Peyer's patch (tissue), 4 donors: ENCODE data around the gene FILIP1L. TPM values are rescaled to one million over a fixed set of nuclear protein-coding genes. Genes with fewer than 3 reads are reported as not detected.

ENCODE experiments used
- DNase-seq, 3 donors: peaks; one replicate each; pipeline ENCODE4 v3.0.0-alpha.2; 2017 to 2019
- H3K27ac ChIP-seq, 4 donors: fragments of 200-600 bp; sonication (generic); one replicate each; pipeline ENCODE4 v1.5.1; 2016 to 2019
- H3K27me3 ChIP-seq, 2 donors: fragments of 200-600 bp; sonication (generic); one replicate each; pipeline ENCODE4 v1.5.1; 2019
- H3K36me3 ChIP-seq, 3 donors: fragments of 200-600 bp; sonication (generic); one replicate each; pipeline ENCODE4 v1.5.1; 2016 to 2019
- H3K4me1 ChIP-seq, 4 donors: fragments of 200-600 bp; sonication (generic); one replicate each; pipeline ENCODE4 v1.5.1; 2016 to 2019
- H3K4me3 ChIP-seq, 4 donors: fragments of 200-600 bp; sonication (generic); 1 replicate in 3 of 4; 2 replicates in 1 of 4; pipeline ENCODE4 v1.5.1; 2016 to 2019; ENCODE audit warnings: mild to moderate bottlenecking in 1 of 4
- H3K9me3 ChIP-seq, 4 donors: fragments of 200-600 bp; sonication (generic); one replicate each; pipeline ENCODE4 v1.5.1; 2016 to 2019; ENCODE audit warnings: mild to moderate bottlenecking in 1 of 4
- CTCF ChIP-seq, 6 experiments: fragments of 450-650 bp in 4 of 6; fragments of 200-600 bp in 2 of 6; sonication (generic) in 1 of 6; IDR thresholded peaks; one replicate each; pipeline ENCODE4 v1.5.1; 2017 to 2019; ENCODE audit warnings: antibody characterized with exemption in 6 of 6, mild to moderate bottlenecking in 3 of 6, moderate library complexity in 1 of 6
- POLR2A ChIP-seq, 2 donors: fragments of 450-650 bp; IDR thresholded peaks; one replicate each; pipeline ENCODE4 v1.5.1; 2017; ENCODE audit warnings: antibody characterized with exemption in 2 of 2, mild to moderate bottlenecking in 2 of 2, moderate library complexity in 2 of 2
- total RNA-seq, 4 donors: library from RNA; depleted of rRNA; stranded (reverse); fragments of >200 nt; gene quantifications; one replicate each; pipeline ENCODE4 v1.1.0, GENCODE V29; 2016

FILIP1L gene
- total RNA-seq, 4 donors from 2014 or later = 5.3 to 69.3 (median 13.1) TPM

DNA sequence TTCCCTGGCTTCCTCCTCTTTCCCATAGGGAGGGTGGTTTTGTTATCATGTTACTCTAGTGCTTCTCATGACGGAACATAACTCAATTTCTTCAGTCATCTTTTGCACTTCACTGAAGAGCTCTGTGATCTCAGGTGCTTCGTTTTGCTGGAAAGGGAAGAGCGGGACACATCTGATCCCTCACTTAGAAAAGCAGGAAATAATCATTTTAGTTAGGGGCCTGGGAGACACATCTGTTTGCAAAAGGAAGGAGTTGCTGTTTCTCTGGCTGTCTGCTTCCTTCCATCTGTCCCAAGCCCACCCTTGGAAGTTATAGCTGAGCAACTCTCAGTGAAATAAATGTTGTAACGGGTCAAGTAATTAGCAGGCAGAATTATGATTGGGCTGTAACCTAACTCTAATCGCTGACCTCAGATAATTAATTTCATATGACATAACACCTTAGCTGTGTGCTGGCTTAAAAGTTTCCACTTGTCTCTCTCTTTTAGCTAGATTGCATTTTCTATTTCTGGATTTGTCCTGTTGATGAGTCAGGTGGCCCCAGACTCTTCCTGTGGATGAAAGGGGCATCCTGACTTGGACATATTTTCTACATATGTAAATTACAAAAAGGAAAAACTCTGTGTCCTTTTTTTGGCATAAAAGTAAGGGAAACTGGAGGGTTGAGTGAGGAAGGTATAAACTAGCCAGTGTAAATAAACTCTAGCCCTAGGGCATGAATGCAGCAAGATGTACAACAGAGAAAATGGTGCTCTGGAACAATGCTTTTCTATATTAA is 11.0 kb upstream of the FILIP1L start:
- H3K36me3 ChIP-seq = no peaks in the 10 kb centered on the region
- no peak overlapping the region for H3K4me3 ChIP-seq
- no peaks in the 10 kb centered on the region for H3K4me1 ChIP-seq
- H3K27me3 ChIP-seq = no peaks in the 10 kb centered on the region
- H3K9me3 ChIP-seq = no peaks in the 10 kb centered on the region
- TF ChIP-seq POLR2A (IDR thresholded peaks at IDR 0.05) (no peak), CTCF (IDR thresholded peaks at IDR 0.05) (no peak)
- no peak for DNase-seq
- no peak overlapping the region for H3K27ac ChIP-seq

GRCh38 chr3:100124201-100124761 is 10.0 kb upstream of the FILIP1L start:
- no peak overlapping the region for H3K4me3 ChIP-seq
- DNase-seq = no peak
- no peak overlapping the region for H3K27ac ChIP-seq
- H3K27me3 ChIP-seq = no peaks in the 10 kb centered on the region
- TF ChIP-seq CTCF (IDR thresholded peaks at IDR 0.05) (no peak), POLR2A (IDR thresholded peaks at IDR 0.05) (no peak)
- H3K9me3 ChIP-seq = no peaks in the 10 kb centered on the region
- no peaks in the 10 kb centered on the region for H3K4me1 ChIP-seq
- H3K36me3 ChIP-seq = no peaks in the 10 kb centered on the region

DNA sequence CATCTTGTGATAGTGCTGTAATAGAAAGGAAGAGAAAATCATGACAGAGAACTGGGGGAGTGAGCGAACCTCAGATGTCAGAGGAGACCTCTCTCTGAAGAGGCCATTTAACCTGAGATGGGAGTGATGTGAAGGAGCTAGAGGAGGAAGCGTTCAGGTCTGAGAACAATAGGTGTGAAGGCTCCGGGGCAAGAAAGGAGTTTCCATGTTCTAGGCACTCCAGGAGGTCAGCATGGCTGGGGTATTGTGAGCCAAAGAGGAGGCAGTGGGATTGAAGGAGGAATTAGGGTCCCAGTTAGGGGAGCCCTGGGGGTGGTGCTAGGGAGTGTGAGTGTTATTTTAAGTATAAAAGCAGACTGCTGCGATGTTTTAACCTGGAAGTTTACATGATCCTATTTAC is 8.8 kb upstream of the FILIP1L start:
- no peak for TF ChIP-seq POLR2A (IDR thresholded peaks at IDR 0.05)
- no peak for TF ChIP-seq CTCF (IDR thresholded peaks at IDR 0.05)
- no peak for DNase-seq
- H3K4me3 ChIP-seq = no peak overlapping the region

GRCh38 chr3:100122321-100122720 is 8.0 kb upstream of the FILIP1L start:
- Histone ChIP-seq H3K4me1 (no peaks in the 10 kb centered on the region), H3K27me3 (no peaks in the 10 kb centered on the region), H3K9me3 (no peaks in the 10 kb centered on the region), H3K27ac (no peak overlapping the region), H3K4me3 (no peak overlapping the region), H3K36me3 (no peaks in the 10 kb centered on the region)
- DNase-seq = no peak
- TF ChIP-seq CTCF (IDR thresholded peaks at IDR 0.05) = no peak
- no peak for TF ChIP-seq POLR2A (IDR thresholded peaks at IDR 0.05)

More for the DNA sequence above, 8.8 kb upstream of the FILIP1L start:
- Histone ChIP-seq H3K27me3 (no peaks in the 10 kb centered on the region), H3K36me3 (no peaks in the 10 kb centered on the region), H3K27ac (no peak overlapping the region), H3K9me3 (no peaks in the 10 kb centered on the region), H3K4me1 (no peaks in the 10 kb centered on the region)

GRCh38 chr3:100120693-100121092 is 6.4 kb upstream of the FILIP1L start:
- no peaks in the 10 kb centered on the region for H3K27me3 ChIP-seq
- no peak overlapping the region for H3K27ac ChIP-seq
- H3K4me1 ChIP-seq = no peaks in the 10 kb centered on the region
- no peak overlapping the region for H3K4me3 ChIP-seq
- no peaks in the 10 kb centered on the region for H3K9me3 ChIP-seq
- no peaks in the 10 kb centered on the region for H3K36me3 ChIP-seq
- no peak for DNase-seq
- no peak for TF ChIP-seq CTCF (IDR thresholded peaks at IDR 0.05)
- no peak for TF ChIP-seq POLR2A (IDR thresholded peaks at IDR 0.05)
